Uterus (tissue), 4 donors: ENCODE measurements around the gene TCHHL1. TPM values are rescaled to one million over a fixed set of nuclear protein-coding genes. Genes with fewer than 3 reads are reported as not detected.

Source experiments
- DNase-seq, 2 donors: peaks; one replicate each; pipeline ENCODE4 v3.0.0-alpha.2; 2019 to 2020
- H3K27ac ChIP-seq, 2 donors: fragments of 200-600 bp; sonication (generic); 1 replicate in 1 of 2; 2 replicates in 1 of 2; pipeline ENCODE4 v1.5.1; 2016 to 2018
- H3K27me3 ChIP-seq, 2 donors: fragments of 200-600 bp; sonication (generic); one replicate each; pipeline ENCODE4 v1.5.1; 2018 to 2019; ENCODE audit warnings: control low read depth in 1 of 2
- H3K36me3 ChIP-seq, 2 donors: fragments of 200-600 bp; sonication (generic); one replicate each; pipeline ENCODE4 v1.5.1; 2019; ENCODE audit warnings: control low read depth in 1 of 2
- H3K4me1 ChIP-seq, 2 donors: fragments of 200-600 bp; sonication (generic); one replicate each; pipeline ENCODE4 v1.5.1; 2018 to 2019; ENCODE audit warnings: control low read depth in 1 of 2
- H3K4me3 ChIP-seq, 2 donors: fragments of 200-600 bp; sonication (generic); 1 replicate in 1 of 2; 2 replicates in 1 of 2; pipeline ENCODE4 v1.5.1; 2018 to 2019; ENCODE audit warnings: mild to moderate bottlenecking in 1 of 2
- H3K9me3 ChIP-seq, 2 donors: fragments of 200-600 bp; sonication (generic); one replicate each; pipeline ENCODE4 v1.5.1; 2019; ENCODE audit warnings: control low read depth in 1 of 2
- POLR2A ChIP-seq, 2 donors: fragments of 450-650 bp; IDR thresholded peaks; one replicate each; pipeline ENCODE4 v1.6.1; 2016; ENCODE audit warnings: antibody characterized with exemption in 2 of 2, mild to moderate bottlenecking in 1 of 2, moderate library complexity in 1 of 2
- intact Hi-C: fragments of 100-400 bp; cut with DNase I; formaldehyde crosslinking; loops from one replicate; pipeline ENCODE4 v1.15.1; 2023; ENCODE audit warnings: low total_unique reads
- small RNA-seq: library from RNA; depleted of rRNA; stranded (forward); fragments of <200 nt; gene quantifications from one replicate; pipeline ENCODE3, GENCODE V24; 2016
- total RNA-seq, 4 donors: library from RNA; depleted of rRNA in 3 of 4; stranded (reverse); fragments of >200 nt in 3 of 4; gene quantifications; one replicate each; pipeline versions ENCODE4 v1.1.0 to v1.2.4, GENCODE V29; 2014 to 2023
- TF ChIP-seq, protein P1 (sequence below), 4 experiments: fragments of 200-600 bp in 2 of 4; fragments of 450-650 bp in 2 of 4; sonication (generic) in 2 of 4; IDR thresholded peaks; one replicate each; pipeline ENCODE4 v1.5.1; 2016 to 2019; ENCODE audit warnings: antibody characterized with exemption in 4 of 4, mild to moderate bottlenecking in 2 of 4, moderate library complexity in 1 of 4
- donor health status: DM: yes; HTN: yes; CAD: no.

Gene TCHHL1
- total RNA-seq, 4 donors from 2014 or later = not detected

DNA sequence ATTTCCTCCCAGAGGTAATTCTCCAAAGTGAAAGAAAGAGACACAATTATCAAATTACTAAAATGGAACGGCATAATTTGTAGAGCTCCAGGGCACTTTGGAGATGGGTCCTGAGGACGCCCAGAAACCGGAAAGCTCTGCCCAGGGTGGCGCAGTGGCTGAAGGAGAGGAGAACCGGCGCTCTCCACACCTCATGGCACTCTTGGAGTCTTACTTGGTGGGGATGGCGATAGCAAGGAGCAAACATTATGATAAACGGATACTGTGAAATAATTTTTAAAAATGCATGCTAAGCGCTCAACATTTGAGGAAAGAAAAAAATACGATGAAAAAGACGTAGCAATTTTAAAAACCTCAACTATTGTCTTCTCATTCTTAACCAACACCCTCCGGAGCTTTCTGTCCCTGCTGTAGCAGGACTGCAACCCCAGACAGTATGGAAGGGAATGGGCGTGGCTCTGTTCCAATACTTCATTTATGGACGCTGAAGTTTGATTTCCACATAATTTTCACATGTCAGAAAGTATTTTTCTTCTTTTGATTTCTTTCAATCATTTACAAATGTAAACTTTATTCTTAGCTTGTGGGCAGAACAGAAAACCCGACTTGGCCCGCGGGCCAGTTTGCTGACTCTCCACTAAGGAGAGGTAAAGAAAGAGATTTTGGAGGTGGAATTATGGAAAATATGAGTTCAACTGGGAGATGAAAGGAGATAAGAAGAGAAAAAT, 53.2 kb downstream of the TCHHL1 start:
- peak overlapping the region; percentile 50 to 63 for H3K4me3 ChIP-seq
- H3K4me1 ChIP-seq = peaks cover 0 to 5% of the 10 kb centered on the region in 2 donors
- H3K9me3 ChIP-seq = no peaks in the 10 kb centered on the region
- no peaks in the 10 kb centered on the region for H3K27me3 ChIP-seq
- no peak for TF ChIP-seq POLR2A (IDR thresholded peaks at IDR 0.05)
- TF ChIP-seq, protein P1, sequence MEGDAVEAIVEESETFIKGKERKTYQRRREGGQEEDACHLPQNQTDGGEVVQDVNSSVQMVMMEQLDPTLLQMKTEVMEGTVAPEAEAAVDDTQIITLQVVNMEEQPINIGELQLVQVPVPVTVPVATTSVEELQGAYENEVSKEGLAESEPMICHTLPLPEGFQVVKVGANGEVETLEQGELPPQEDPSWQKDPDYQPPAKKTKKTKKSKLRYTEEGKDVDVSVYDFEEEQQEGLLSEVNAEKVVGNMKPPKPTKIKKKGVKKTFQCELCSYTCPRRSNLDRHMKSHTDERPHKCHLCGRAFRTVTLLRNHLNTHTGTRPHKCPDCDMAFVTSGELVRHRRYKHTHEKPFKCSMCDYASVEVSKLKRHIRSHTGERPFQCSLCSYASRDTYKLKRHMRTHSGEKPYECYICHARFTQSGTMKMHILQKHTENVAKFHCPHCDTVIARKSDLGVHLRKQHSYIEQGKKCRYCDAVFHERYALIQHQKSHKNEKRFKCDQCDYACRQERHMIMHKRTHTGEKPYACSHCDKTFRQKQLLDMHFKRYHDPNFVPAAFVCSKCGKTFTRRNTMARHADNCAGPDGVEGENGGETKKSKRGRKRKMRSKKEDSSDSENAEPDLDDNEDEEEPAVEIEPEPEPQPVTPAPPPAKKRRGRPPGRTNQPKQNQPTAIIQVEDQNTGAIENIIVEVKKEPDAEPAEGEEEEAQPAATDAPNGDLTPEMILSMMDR (IDR thresholded peaks at IDR 0.05) = no peak
- DNase-seq = peak in 1 of 2 donors; percentile 29
- H3K27ac ChIP-seq = peak overlapping the region; percentile 90 to 91
- H3K36me3 ChIP-seq = no peaks in the 10 kb centered on the region
- intact Hi-C loops = no loop called here

DNA sequence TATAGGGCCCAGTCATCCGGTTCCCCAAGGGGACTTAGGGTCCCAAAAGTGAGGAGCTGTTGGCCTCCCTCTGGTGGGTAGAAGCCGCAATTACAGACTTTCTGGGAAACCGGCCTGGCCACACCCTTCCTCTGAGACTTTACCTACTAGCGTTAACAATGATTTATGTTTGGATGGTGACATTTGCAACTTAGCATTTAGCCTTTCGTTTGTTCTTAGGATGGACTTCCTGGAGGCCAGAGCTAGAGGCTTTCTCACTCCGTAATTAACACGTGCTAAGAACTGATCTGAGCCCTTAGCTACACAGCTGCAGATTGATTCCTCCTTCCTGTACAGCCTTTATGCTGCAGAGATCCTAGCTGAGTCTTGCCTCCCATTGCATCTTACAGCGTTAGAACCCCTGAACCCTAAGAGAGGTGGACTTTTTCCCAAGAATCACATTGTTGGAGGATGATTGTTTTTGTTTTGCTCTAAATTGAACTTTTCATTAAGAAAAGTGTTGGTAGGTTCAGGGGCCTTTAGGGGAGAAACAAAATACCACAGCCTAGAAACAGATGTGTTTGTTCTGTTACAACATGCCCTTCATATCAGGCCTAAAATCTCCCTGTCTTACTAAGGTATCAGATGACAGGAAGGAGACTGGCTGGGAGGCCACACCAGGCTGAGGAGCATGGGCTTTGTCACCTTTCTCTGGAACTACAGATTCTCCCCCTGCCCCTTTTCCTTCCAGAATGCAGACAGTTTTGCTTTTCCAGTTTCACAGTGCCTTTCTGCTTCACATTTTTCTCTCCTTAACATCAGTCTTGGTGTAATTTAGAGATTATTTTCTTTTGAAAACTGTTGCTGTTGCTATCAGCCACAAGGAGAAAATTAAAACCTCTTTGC, 54.0 kb downstream of the TCHHL1 start:
- intact Hi-C loops = no loop called here
- peak; percentile 43 to 47 for DNase-seq

GRCh38 chr1:152034324-152034653, 54.6 kb downstream of the TCHHL1 start:
- Histone ChIP-seq H3K27me3 (no peaks in the 10 kb centered on the region), H3K4me1 (peaks cover 0 to 5% of the 10 kb centered on the region in 2 donors), H3K36me3 (no peaks in the 10 kb centered on the region), H3K9me3 (no peaks in the 10 kb centered on the region), H3K4me3 (no peak overlapping the region), H3K27ac (peak overlapping the region; percentile 90 to 91)
- DNase-seq = no peak
- TF ChIP-seq, protein P1 (IDR thresholded peaks at IDR 0.05) = no peak
- no peak for TF ChIP-seq POLR2A (IDR thresholded peaks at IDR 0.05)
- intact Hi-C loops = no loop called here

More for the DNA sequence above, 54.0 kb downstream of the TCHHL1 start:
- H3K27me3 ChIP-seq = no peaks in the 10 kb centered on the region
- no peaks in the 10 kb centered on the region for H3K36me3 ChIP-seq
- H3K27ac ChIP-seq = peak overlapping the region; percentile 90 to 91
- peaks cover 0 to 5% of the 10 kb centered on the region in 2 donors for H3K4me1 ChIP-seq
- H3K4me3 ChIP-seq = peak overlapping the region; percentile 50 to 63
- H3K9me3 ChIP-seq = no peaks in the 10 kb centered on the region
- TF ChIP-seq POLR2A (IDR thresholded peaks at IDR 0.05) = no peak
- TF ChIP-seq, protein P1 (IDR thresholded peaks at IDR 0.05) = peak; percentile 37 to 65 (median 45)

Small RNA genes lying within 50 kb of the gene (small RNA-seq; reads per million reads assigned to genes)
- gene SPTLC1P4 = not detected

Other genes starting within 250 kb of the TCHHL1 start
- gene C2CD4D, start 249.2 kb downstream of the TCHHL1 start, total RNA-seq = not detected
- gene THEM5, start 235.4 kb downstream of the TCHHL1 start, total RNA-seq = not detected
- gene THEM4, start 179.6 kb downstream of the TCHHL1 start, total RNA-seq = 10 to 100 TPM; 11.5 to 56.4 (median 18.3) TPM
- 100 to 1,000 TPM in 1 of 4 donors, 10 to 100 TPM in 3; 21.8 to 189 (median 34.6) TPM for gene S100A10, start 95.2 kb downstream of the TCHHL1 start, total RNA-seq
- 100 to 1,000 TPM in 3 of 4 donors, 10 to 100 TPM in 1; 14.9 to 321 (median 146) TPM for gene S100A11, start 52.1 kb downstream of the TCHHL1 start, total RNA-seq
- gene TCHH, start 26.4 kb upstream of the TCHHL1 start, total RNA-seq = not detected
- gene RPTN, start 70.2 kb upstream of the TCHHL1 start, total RNA-seq = not detected
- gene HRNR, start 135.1 kb upstream of the TCHHL1 start, total RNA-seq = under 1 TPM in 1 of 4 donors, not detected in 3; 0.06 TPM
- gene FLG, start 236.2 kb upstream of the TCHHL1 start, total RNA-seq = under 1 TPM in 2 of 4 donors, not detected in 2; 0.12 to 0.28 TPM